Measurements from ENCODE around the gene PDE4D. TPM values are rescaled to one million over a fixed set of nuclear protein-coding genes. Genes with fewer than 3 reads are reported as not detected.

The PDE4D gene
- total and polyA plus RNA-seq, 2 of the 4 experiments (the other 2 are of a cell fraction), result 1.4 to 7.9 TPM

DNA sequence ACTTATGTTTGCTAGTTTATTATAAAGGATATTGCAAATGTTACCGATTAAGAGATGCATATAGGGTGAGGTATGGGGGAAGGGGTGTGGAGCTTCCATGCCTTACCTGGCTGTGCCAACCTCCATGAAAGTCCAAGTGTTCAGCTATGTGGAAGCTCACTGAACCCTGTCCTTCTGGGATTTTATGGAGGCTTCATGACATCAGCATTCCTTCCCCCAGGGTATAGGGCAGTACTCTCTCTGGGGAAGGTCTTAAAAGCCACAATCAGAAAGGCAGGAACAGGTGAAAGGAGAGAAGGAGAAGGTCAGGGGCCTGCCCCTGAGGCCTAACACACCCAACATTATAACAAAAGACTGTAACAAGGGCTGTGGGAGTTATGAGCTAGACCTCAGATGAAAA is 592.6 kb downstream of the PDE4D start:
- Histone ChIP-seq H3K27ac (ENCODE audit: insufficient read depth, low read length) (no peak overlapping the region), H3K18ac (ENCODE audit: low read depth, low read length) (no peak overlapping the region), H3K4me2 (ENCODE audit: low read depth, low read length) (no peak overlapping the region), H2BK15ac (ENCODE audit: low read depth, low read length) (no peak overlapping the region), H3K9ac (ENCODE audit: low read depth, low read length) (no peak overlapping the region), H3K4me1 (ENCODE audit: control insufficient read depth, insufficient read depth, low read length) (no peaks in the 10 kb centered on the region), H2AK9ac (replicated peaks; ENCODE audit: low read depth, low read length, poor library complexity) (no peak overlapping the region), H3K4me3 (ENCODE audit: insufficient read depth, low read depth, low read length) (no peak overlapping the region), H4K20me1 (ENCODE audit: insufficient read depth, low read length) (no peaks in the 10 kb centered on the region), H3K36me3 (ENCODE audit: control insufficient read depth, insufficient read depth, low read length) (no peaks in the 10 kb centered on the region), H3K14ac (replicated peaks; ENCODE audit: low read depth, low read length) (no peak overlapping the region), H3K23ac (ENCODE audit: low read depth, low read length) (no peak overlapping the region), H3K79me1 (ENCODE audit: low read depth in 1 of 2, low read length in 2 of 2) (no peaks in the 10 kb centered on the region), H2BK120ac (ENCODE audit: low read depth, low read length) (no peak overlapping the region), H3K56ac (ENCODE audit: extremely low read depth, insufficient read depth, low read length) (no peak overlapping the region), H2BK20ac (ENCODE audit: low read depth, low read length) (no peak overlapping the region), H2BK5ac (ENCODE audit: low read depth, low read length, poor library complexity, severe bottlenecking) (no peak overlapping the region), H4K5ac (ENCODE audit: low read depth, low read length) (no peak overlapping the region), H2AFZ (replicated peaks; ENCODE audit: low read length, poor library complexity) (no peak overlapping the region), H3K9me3 (ENCODE audit: control insufficient read depth, insufficient read depth, low read length) (no peaks in the 10 kb centered on the region), H4K8ac (ENCODE audit: low read depth in 2 of 2, low read length in 2 of 2) (no peak overlapping the region), H4K91ac (ENCODE audit: insufficient read depth, low read depth, low read length) (no peak overlapping the region), H2AK5ac (ENCODE audit: low read depth, low read length) (no peak overlapping the region), H3K27me3 (ENCODE audit: control insufficient read depth, insufficient read depth, low read length) (no peaks in the 10 kb centered on the region; the same call in 1 of the 2 replicates), H3K9me1 (ENCODE audit: insufficient read depth, low read length) (peaks cover 3% of the 10 kb centered on the region; the same call in 1 of the 2 replicates), H3K4ac (ENCODE audit: low read depth, low read length) (no peak overlapping the region)
- CTCF ChIA-PET, result interaction anchor here (0.6 kb wide), 1 partner anchor 30 kb away, joined by 3 read pairs; no protein-coding TSS in a partner anchor
- intact Hi-C loops (cut with micrococcal nuclease), result no loop called here
- no peak for ATAC-seq (ENCODE audit: low read depth)
- no CpG with 5 or more reads among the region's 1 CpG for WGBS, 2 experiments (ENCODE audit: extremely low coverage in 2 of 2, insufficient read length in 1 of 2)
- POLR2A ChIA-PET (ENCODE audit: unreplicated experiment), result no interaction called here
- BruUV-seq (replicated peaks), result no TSS peak
- dilution Hi-C loops (cut with HindIII; ENCODE audit: low sequenced_read_pairs, unreplicated experiment), result no loop called here
- TF ChIP-seq, protein P1, sequence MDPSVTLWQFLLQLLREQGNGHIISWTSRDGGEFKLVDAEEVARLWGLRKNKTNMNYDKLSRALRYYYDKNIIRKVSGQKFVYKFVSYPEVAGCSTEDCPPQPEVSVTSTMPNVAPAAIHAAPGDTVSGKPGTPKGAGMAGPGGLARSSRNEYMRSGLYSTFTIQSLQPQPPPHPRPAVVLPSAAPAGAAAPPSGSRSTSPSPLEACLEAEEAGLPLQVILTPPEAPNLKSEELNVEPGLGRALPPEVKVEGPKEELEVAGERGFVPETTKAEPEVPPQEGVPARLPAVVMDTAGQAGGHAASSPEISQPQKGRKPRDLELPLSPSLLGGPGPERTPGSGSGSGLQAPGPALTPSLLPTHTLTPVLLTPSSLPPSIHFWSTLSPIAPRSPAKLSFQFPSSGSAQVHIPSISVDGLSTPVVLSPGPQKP (IDR thresholded peaks at IDR 0.05; ENCODE audit: borderline replicate concordance, low read depth, low read length), result no peak
- TF ChIP-seq, protein P2, sequence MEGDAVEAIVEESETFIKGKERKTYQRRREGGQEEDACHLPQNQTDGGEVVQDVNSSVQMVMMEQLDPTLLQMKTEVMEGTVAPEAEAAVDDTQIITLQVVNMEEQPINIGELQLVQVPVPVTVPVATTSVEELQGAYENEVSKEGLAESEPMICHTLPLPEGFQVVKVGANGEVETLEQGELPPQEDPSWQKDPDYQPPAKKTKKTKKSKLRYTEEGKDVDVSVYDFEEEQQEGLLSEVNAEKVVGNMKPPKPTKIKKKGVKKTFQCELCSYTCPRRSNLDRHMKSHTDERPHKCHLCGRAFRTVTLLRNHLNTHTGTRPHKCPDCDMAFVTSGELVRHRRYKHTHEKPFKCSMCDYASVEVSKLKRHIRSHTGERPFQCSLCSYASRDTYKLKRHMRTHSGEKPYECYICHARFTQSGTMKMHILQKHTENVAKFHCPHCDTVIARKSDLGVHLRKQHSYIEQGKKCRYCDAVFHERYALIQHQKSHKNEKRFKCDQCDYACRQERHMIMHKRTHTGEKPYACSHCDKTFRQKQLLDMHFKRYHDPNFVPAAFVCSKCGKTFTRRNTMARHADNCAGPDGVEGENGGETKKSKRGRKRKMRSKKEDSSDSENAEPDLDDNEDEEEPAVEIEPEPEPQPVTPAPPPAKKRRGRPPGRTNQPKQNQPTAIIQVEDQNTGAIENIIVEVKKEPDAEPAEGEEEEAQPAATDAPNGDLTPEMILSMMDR (conservative IDR thresholded peaks at IDR 0.05; ENCODE audit: low read depth, low read length), result no peak
- TF ChIP-seq RAD21 (IDR thresholded peaks at IDR 0.05; ENCODE audit: low read length) (no peak), CEBPB (IDR thresholded peaks at IDR 0.05; ENCODE audit: low read depth, low read length) (no peak), POLR2A (IDR thresholded peaks at IDR 0.05; ENCODE audit: low read depth, low read length) (no peak), MXI1 (IDR thresholded peaks at IDR 0.05; ENCODE audit: borderline replicate concordance, low read depth, low read length) (no peak), CHD1 (IDR thresholded peaks at IDR 0.05; ENCODE audit: low read depth, low read length) (no peak), RFX5 (IDR thresholded peaks at IDR 0.05; ENCODE audit: low read depth, low read length) (no peak), SMC3 (IDR thresholded peaks at IDR 0.05; ENCODE audit: low read depth, low read length) (no peak), BHLHE40 (IDR thresholded peaks at IDR 0.05; ENCODE audit: low read depth, low read length) (no peak), FOS (IDR thresholded peaks at IDR 0.05; ENCODE audit: low read depth, low read length) (no peak), RCOR1 (IDR thresholded peaks at IDR 0.05; ENCODE audit: insufficient replicate concordance, low read length) (no peak), MAFK (IDR thresholded peaks at IDR 0.05; ENCODE audit: low read depth, low read length) (no peak)
- TF ChIP-seq, protein P3, sequence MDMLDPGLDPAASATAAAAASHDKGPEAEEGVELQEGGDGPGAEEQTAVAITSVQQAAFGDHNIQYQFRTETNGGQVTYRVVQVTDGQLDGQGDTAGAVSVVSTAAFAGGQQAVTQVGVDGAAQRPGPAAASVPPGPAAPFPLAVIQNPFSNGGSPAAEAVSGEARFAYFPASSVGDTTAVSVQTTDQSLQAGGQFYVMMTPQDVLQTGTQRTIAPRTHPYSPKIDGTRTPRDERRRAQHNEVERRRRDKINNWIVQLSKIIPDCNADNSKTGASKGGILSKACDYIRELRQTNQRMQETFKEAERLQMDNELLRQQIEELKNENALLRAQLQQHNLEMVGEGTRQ (IDR thresholded peaks at IDR 0.05; ENCODE audit: low read depth, low read length), result no peak
- no peak for DNase-seq
- in situ Hi-C loops (cut with MboI; ENCODE audit: low sequenced_read_pairs), result no loop called here

All from IMR-90 (cell line).